Endothelial cell of umbilical vein (primary cell): ENCODE results near the gene FER. TPM values are rescaled to one million over a fixed set of nuclear protein-coding genes. Genes with fewer than 3 reads are reported as not detected.
A peak's percentile ranks its signal among the peaks of the same experiment; 100 is the strongest.

Experiments
- BruUV-seq: library from RNA; stranded (reverse); fragments of 400-500 nt; replicated peaks from 2 replicates; lab custom pipeline; 2021; lab: Mats Ljungman, UMichigan
- CTCF ChIA-PET: fragments of 300-600, 350-600 bp; sonication (Branson Sonifier 250); formaldehyde crosslinking; loops from one replicate; lab custom pipeline; 2021; ENCODE audit warnings: antibody characterized with exemption, inconsistent platforms; lab: Charles Lee
- POLR2A ChIA-PET: fragments of 300-600, 350-600 bp; sonication (Branson Sonifier 250); formaldehyde crosslinking; loops from one replicate; lab custom pipeline; 2021; ENCODE audit warnings: antibody characterized with exemption, inconsistent platforms; lab: Charles Lee
- DNase-seq: peaks from one replicate; pipeline ENCODE4 v3.0.0-alpha.2; 2011; ENCODE audit warnings: low read depth, low spot score
- FAIRE-seq: peaks from 2 replicates; lab custom pipeline; 2011; peaks lifted over from hg19 to GRCh38; lab: Jason Lieb, UNC
- H2AFZ ChIP-seq: 2 replicates; pipeline ENCODE4 v1.6.0; 2012; ENCODE audit warnings: low read depth, low read length, control low read depth, inconsistent platforms
- H3K27ac ChIP-seq: 2 replicates; pipeline ENCODE4 v1.5.1; 2011; ENCODE audit warnings: low read depth, mild to moderate bottlenecking, control low read depth, low read length, moderate library complexity; ENCODE audit not compliant: insufficient read depth
- H3K27me3 ChIP-seq, 2 experiments: 2 replicates each; pipeline versions ENCODE4 v1.6.0 to v1.6.1; 2011; ENCODE audit warnings: low read length in 2 of 2, mixed read lengths in 1 of 2; ENCODE audit not compliant: control insufficient read depth in 2 of 2, insufficient read depth in 2 of 2
- H3K36me3 ChIP-seq, 2 experiments: 2 replicates in 1 of 2; 3 replicates in 1 of 2; pipeline ENCODE4 v1.5.1; 2011; ENCODE audit warnings: low read length in 2 of 2, mild to moderate bottlenecking in 1 of 2, moderate library complexity in 1 of 2; ENCODE audit not compliant: control insufficient read depth in 2 of 2, insufficient read depth in 2 of 2; ENCODE audit errors: extremely low read depth in 1 of 2
- H3K4me1 ChIP-seq: 3 replicates; pipeline ENCODE4 v1.5.1; 2011; ENCODE audit warnings: mild to moderate bottlenecking, low read length; ENCODE audit not compliant: control insufficient read depth, insufficient read depth; ENCODE audit errors: extremely low read depth
- H3K4me2 ChIP-seq: 2 replicates; pipeline ENCODE4 v1.6.1; 2011; ENCODE audit warnings: low read length, control low read depth, mixed read lengths; ENCODE audit not compliant: insufficient read depth
- H3K4me3 ChIP-seq, 3 experiments: fragments of 200-600 bp in 1 of 3; sonication (generic), shearing (Covaris generic) in 1 of 3; replicated peaks in 1 of 3; 2 replicates each; pipeline ENCODE4 v1.5.1; 2011 to 2016; ENCODE audit warnings: control low read depth in 3 of 3, low read length in 3 of 3, mild to moderate bottlenecking in 2 of 3, inconsistent platforms in 1 of 3, low read depth in 1 of 3, moderate library complexity in 1 of 3; ENCODE audit not compliant: insufficient read depth in 1 of 3
- H3K79me2 ChIP-seq: 2 replicates; pipeline ENCODE4 v1.6.0; 2012; ENCODE audit warnings: low read length, inconsistent platforms; ENCODE audit not compliant: control insufficient read depth, insufficient read depth
- H3K9ac ChIP-seq: replicated peaks from 2 replicates; pipeline ENCODE3; 2011; ENCODE audit warnings: low read length, control low read depth; ENCODE audit not compliant: insufficient read depth; ENCODE audit errors: extremely low read depth
- H3K9me1 ChIP-seq: replicated peaks from 3 replicates; pipeline ENCODE4 v1.6.0; 2011; ENCODE audit warnings: mild to moderate bottlenecking, low read length; ENCODE audit not compliant: control insufficient read depth, insufficient read depth; ENCODE audit errors: extremely low read depth
- H3K9me3 ChIP-seq: replicated peaks from 2 replicates; pipeline ENCODE4 v1.5.1; 2012; ENCODE audit warnings: low read length, inconsistent platforms; ENCODE audit not compliant: control insufficient read depth, insufficient read depth
- H4K20me1 ChIP-seq: replicated peaks from 2 replicates; pipeline ENCODE3; 2011; ENCODE audit warnings: mild to moderate bottlenecking, low read length; ENCODE audit not compliant: control insufficient read depth, insufficient read depth; ENCODE audit errors: extremely low read depth
- GATA2 ChIP-seq: IDR thresholded peaks from 2 replicates; pipeline ENCODE4 v1.7.0; 2011; ENCODE audit warnings: low read depth, mild to moderate bottlenecking, moderate library complexity, mixed read lengths, low read length; ENCODE audit not compliant: insufficient read length, insufficient read depth
- MAX ChIP-seq: IDR thresholded peaks from 2 replicates; pipeline ENCODE4 v1.6.1; 2011; ENCODE audit not compliant: insufficient read depth, insufficient read length
- MYC ChIP-seq: IDR thresholded peaks from one replicate; pipeline ENCODE4 v1.6.1; 2011; ENCODE audit warnings: mild to moderate bottlenecking, low read depth, low read length
- POLR2A ChIP-seq: IDR thresholded peaks from 2 replicates; pipeline ENCODE4 v1.6.1; 2012; ENCODE audit warnings: low read depth, mild to moderate bottlenecking, control low read depth, low read length
- POLR2AphosphoS5 ChIP-seq: IDR thresholded peaks from 2 replicates; pipeline ENCODE4 v1.6.1; 2012; ENCODE audit warnings: low read depth, mild to moderate bottlenecking, control low read depth, low read length, moderate library complexity; ENCODE audit not compliant: insufficient read depth
- dilution Hi-C: fragments of 300-500 bp; cut with MboI; formaldehyde crosslinking; loops from one replicate; pipeline ENCODE4 v1.15.0; 2019; ENCODE audit warnings: low sequenced_read_pairs; ENCODE audit not compliant: extremely low pct_ligation_motif_present
- intact Hi-C: fragments of 100-400 bp; cut with micrococcal nuclease; formaldehyde crosslinking; loops from one replicate; pipeline ENCODE4 v1.10.0; 2022
- polyA plus RNA-seq, 4 experiments: library from polyadenylated mRNA; depleted of rRNA in 3 of 4; stranded (reverse) in 3 of 4; unstranded in 1 of 4; fragments of >200 nt; gene quantifications; 2 replicates each; pipeline versions ENCODE4 v1.2.1 to v1.2.3, GENCODE V29; 2011 to 2012; ENCODE audit warnings: missing spikeins in 1 of 4
- total RNA-seq: library from RNA; stranded (reverse); gene quantifications from 2 replicates; pipeline ENCODE4 v1.2.3, GENCODE V29; 2021

FER gene
- total and polyA plus RNA-seq, 2 donors (not counting 3 experiments of a cell fraction or from before 2014, with no cell fraction given) = 2.3 to 27.5 TPM

DNA sequence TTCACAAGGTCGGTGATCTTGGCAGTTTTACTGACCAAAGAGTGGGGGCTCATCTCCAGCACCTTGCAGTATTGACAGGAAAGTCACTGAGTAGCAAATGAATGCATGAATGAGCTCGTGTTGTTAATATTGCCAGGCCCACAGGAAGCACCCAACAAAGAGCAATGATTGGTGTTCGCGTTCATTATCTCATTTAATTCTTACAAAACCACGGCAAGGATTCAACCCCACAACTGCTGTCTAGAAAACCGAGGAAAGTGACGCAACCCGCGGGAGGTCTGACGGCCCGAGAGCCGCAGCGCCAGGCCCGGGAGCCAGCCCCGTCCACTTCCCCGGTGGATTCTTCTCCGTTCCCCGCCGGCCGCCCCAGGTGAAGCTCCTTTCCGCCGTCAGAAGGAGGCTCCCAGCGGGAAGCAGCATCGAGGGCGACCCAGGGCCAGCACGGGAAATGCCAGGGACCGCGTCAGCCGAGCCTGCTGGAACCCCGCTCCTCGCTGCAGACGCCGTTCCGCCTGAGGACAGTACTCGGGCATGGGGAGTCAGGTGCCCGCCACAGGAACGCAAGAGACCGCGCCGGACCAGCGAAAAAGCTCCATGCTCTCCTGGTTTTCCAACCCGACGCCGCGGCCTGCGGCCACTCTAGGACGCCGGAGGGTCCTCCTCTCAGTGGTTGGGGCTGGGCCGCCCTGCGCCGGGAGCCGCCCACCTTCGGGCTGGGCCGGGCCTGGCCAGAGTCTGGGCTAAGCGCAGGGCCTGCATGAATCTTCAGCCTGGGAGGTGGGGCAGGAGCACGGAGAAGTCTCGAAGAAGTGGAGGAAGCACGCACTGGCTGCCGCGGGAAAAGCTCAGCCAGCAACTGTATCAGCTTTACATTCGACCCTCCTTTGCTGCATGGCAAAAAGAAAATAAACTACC, 19.8 kb upstream of the FER start:
- peak overlapping the region; percentile 97 for H2AFZ ChIP-seq

More for the DNA sequence above, 19.8 kb upstream of the FER start:
- peak overlapping the region; percentile 68 for H3K27ac ChIP-seq
- no peaks in the 10 kb centered on the region for H3K27me3 ChIP-seq
- no peaks in the 10 kb centered on the region for H3K79me2 ChIP-seq
- peak overlapping the region; percentile 82 for H3K9ac ChIP-seq
- FAIRE-seq (peak; percentile 82), DNase-seq (peak; percentile 92)
- TF ChIP-seq GATA2 = no peak
- peak; percentile 39 for TF ChIP-seq MAX
- TF ChIP-seq POLR2A = peak; percentile 92
- no peak for TF ChIP-seq MYC
- TF ChIP-seq POLR2AphosphoS5 = peak; percentile 89
- ChIA-PET CTCF (interaction anchor here (0.7 to 2.5 kb wide), 12 partner anchors 8 to 739 kb away, joined by 3 to 13 read pairs (median 4); no protein-coding TSS in a partner anchor), POLR2A (interaction anchor here (0.7 to 2.0 kb wide), 6 partner anchors 20 to 378 kb away, joined by 3 to 17 read pairs (median 3); partner anchors contain the start of gene FER)
- H3K36me3 ChIP-seq = no peaks in the 10 kb centered on the region
- dilution Hi-C loops = no loop called here
- peak overlapping the region; percentile 85 for H3K4me2 ChIP-seq
- peak overlapping the region; percentile 54 to 84 (median 71) for H3K4me3 ChIP-seq
- peaks cover 23% of the 10 kb centered on the region for H3K4me1 ChIP-seq
- TSS peak; percentile 89 for BruUV-seq
- no peaks in the 10 kb centered on the region for H4K20me1 ChIP-seq
- no peaks in the 10 kb centered on the region for H3K9me3 ChIP-seq
- H3K9me1 ChIP-seq = no peaks in the 10 kb centered on the region
- intact Hi-C loops = loop anchor here (1.0 to 2.0 kb wide), 4 partner anchors 20 to 682 kb away; no protein-coding TSS in a partner anchor
